Measurements from ENCODE around the gene MMP7. TPM values are rescaled to one million over a fixed set of nuclear protein-coding genes. Genes with fewer than 3 reads are reported as not detected.
"Not testable (repeated sequence)": the region's sequence is repeated elsewhere in the genome, so short reads cannot be mapped to it uniquely, and the experiment has no call there.

Gene MMP7
- total RNA-seq, 2 donors from 2014 or later: 115 to 171 TPM

DNA sequence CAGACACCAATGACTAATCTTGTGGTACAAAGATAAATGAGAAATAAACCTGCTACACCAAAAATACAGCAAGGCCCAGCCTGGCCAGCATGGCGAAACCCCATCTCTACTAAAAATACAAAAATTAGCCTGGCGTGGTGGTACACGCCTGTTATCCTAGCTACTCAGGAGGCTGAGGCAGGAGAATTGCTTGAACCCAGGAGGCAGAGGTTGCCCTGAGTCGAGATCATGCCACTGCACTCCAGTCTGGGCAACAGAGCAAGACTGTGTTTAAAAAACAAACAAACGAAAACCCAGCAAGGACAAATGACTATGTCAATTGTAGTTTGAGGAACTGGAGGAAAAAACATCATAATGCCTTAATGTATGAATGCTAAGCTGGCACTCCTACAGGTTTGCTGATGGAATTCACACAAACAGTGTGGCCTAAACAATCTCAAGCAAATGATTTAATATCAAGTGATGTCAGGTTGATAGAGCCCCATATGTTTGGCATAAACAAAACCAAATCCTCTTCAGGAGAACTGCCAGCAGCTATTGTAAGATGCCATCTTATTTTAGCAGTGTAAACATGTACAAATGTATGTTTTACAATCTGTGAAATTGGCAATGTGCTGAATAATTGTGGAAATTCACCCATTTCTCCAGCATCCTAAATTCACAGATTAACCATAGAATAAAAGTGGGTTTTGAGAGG, 20.0 kb downstream of the MMP7 start:
- H3K9me3 ChIP-seq: no peaks in the 10 kb centered on the region
- no peak overlapping the region for H3K27ac ChIP-seq
- 81% methylated on average over 5 of the region's 5 CpGs for WGBS
- TF ChIP-seq POLR2AphosphoS5 (IDR thresholded peaks at IDR 0.05) (no peak), POLR2A (IDR thresholded peaks at IDR 0.05) (no peak)
- TF ChIP-seq, protein P1, sequence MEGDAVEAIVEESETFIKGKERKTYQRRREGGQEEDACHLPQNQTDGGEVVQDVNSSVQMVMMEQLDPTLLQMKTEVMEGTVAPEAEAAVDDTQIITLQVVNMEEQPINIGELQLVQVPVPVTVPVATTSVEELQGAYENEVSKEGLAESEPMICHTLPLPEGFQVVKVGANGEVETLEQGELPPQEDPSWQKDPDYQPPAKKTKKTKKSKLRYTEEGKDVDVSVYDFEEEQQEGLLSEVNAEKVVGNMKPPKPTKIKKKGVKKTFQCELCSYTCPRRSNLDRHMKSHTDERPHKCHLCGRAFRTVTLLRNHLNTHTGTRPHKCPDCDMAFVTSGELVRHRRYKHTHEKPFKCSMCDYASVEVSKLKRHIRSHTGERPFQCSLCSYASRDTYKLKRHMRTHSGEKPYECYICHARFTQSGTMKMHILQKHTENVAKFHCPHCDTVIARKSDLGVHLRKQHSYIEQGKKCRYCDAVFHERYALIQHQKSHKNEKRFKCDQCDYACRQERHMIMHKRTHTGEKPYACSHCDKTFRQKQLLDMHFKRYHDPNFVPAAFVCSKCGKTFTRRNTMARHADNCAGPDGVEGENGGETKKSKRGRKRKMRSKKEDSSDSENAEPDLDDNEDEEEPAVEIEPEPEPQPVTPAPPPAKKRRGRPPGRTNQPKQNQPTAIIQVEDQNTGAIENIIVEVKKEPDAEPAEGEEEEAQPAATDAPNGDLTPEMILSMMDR (IDR thresholded peaks at IDR 0.05): no peak
- DNase-seq (ENCODE audit: low spot score): no peak
- intact Hi-C loops (cut with DNase I): no loop called here
- no peaks in the 10 kb centered on the region for H3K36me3 ChIP-seq
- no peaks in the 10 kb centered on the region for H3K27me3 ChIP-seq (replicated peaks; ENCODE audit: insufficient read depth)
- no peak overlapping the region for H3K4me3 ChIP-seq
- H3K4me1 ChIP-seq (replicated peaks): no peaks in the 10 kb centered on the region

DNA sequence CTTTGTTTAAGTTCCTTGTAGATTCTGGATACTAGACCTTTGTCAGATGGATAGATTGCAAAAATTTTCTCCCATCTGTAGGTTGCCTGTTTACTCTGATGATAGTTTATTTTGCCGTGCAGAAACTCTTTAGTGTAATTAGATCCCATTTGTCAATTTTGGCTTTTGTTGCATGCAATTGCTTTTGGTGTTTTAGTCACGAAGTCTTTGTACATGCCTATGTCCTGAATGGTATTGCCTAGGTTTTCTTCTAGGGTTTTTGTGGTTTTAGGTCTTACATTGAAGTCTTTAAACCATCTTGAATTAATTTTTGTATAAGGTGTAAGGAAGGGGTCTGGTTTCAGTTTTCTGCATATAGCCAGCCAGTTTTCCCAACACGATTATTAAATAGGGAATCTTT, 27.7 kb downstream of the MMP7 start:
- H3K27me3 ChIP-seq (replicated peaks; ENCODE audit: insufficient read depth); DNase-seq (ENCODE audit: low spot score); intact Hi-C loops (cut with DNase I); H3K4me1 ChIP-seq (replicated peaks); H3K27ac ChIP-seq; H3K9me3 ChIP-seq; H3K4me3 ChIP-seq; H3K36me3 ChIP-seq: not testable (repeated sequence)
- WGBS: 89% methylated on average over 3 of the region's 3 CpGs

- H3K27me3 ChIP-seq (replicated peaks; ENCODE audit: insufficient read depth): no peaks in the 10 kb centered on the region
- no peak overlapping the region for H3K27ac ChIP-seq
Measured at GRCh38 chr11:102500829-102501228, 29.7 kb downstream of the MMP7 start.

GRCh38 chr11:102499931-102500330, 30.6 kb downstream of the MMP7 start:
- TF ChIP-seq, protein P1 (IDR thresholded peaks at IDR 0.05): no peak
- Histone ChIP-seq H3K36me3 (no peaks in the 10 kb centered on the region), H3K27me3 (replicated peaks; ENCODE audit: insufficient read depth) (no peaks in the 10 kb centered on the region), H3K27ac (no peak overlapping the region), H3K4me1 (replicated peaks) (no peaks in the 10 kb centered on the region), H3K4me3 (no peak overlapping the region), H3K9me3 (no peaks in the 10 kb centered on the region)
- WGBS: 48% methylated on average over 2 of the region's 2 CpGs
- intact Hi-C loops (cut with DNase I): loop anchor here (5.0 to 10.0 kb wide), 2 partner anchors 115 to 208 kb away; no protein-coding TSS in a partner anchor
- DNase-seq (ENCODE audit: low spot score): no peak

More at GRCh38 chr11:102500829-102501228, 29.7 kb downstream of the MMP7 start:
- no peak overlapping the region for H3K4me3 ChIP-seq
- no peak for TF ChIP-seq POLR2A (IDR thresholded peaks at IDR 0.05)
- TF ChIP-seq, protein P1 (IDR thresholded peaks at IDR 0.05): no peak
- TF ChIP-seq POLR2AphosphoS5 (IDR thresholded peaks at IDR 0.05): no peak
- H3K4me1 ChIP-seq (replicated peaks): no peaks in the 10 kb centered on the region
- 86% methylated on average over 2 of the region's 2 CpGs for WGBS
- no peaks in the 10 kb centered on the region for H3K9me3 ChIP-seq
- no peak for DNase-seq (ENCODE audit: low spot score)
- intact Hi-C loops (cut with DNase I): no loop called here
- no peaks in the 10 kb centered on the region for H3K36me3 ChIP-seq

GRCh38 chr11:102499151-102499550, 31.4 kb downstream of the MMP7 start:
- Histone ChIP-seq H3K27me3 (replicated peaks; ENCODE audit: insufficient read depth) (no peaks in the 10 kb centered on the region), H3K9me3 (no peaks in the 10 kb centered on the region), H3K36me3 (no peaks in the 10 kb centered on the region), H3K4me1 (replicated peaks) (no peaks in the 10 kb centered on the region), H3K27ac (no peak overlapping the region), H3K4me3 (no peak overlapping the region)
- no peak for DNase-seq (ENCODE audit: low spot score)
- 90% methylated on average over 3 of the region's 3 CpGs for WGBS
- intact Hi-C loops (cut with DNase I): loop anchor here (5.0 to 10.0 kb wide), 2 partner anchors 116 to 207 kb away; no protein-coding TSS in a partner anchor
- TF ChIP-seq POLR2A (IDR thresholded peaks at IDR 0.05): no peak
- TF ChIP-seq, protein P1 (IDR thresholded peaks at IDR 0.05): no peak
- TF ChIP-seq POLR2AphosphoS5 (IDR thresholded peaks at IDR 0.05): no peak
